Right lobe of liver (tissue), 4 donors: ENCODE measurements around the gene RAB3GAP1.

Source experiments
- POLR2A ChIP-seq: fragments of 450-650 bp; IDR thresholded peaks from one replicate; pipeline ENCODE4 v1.6.1; 2017; ENCODE audit warnings: antibody characterized with exemption, mild to moderate bottlenecking
- TF ChIP-seq, protein P1 (sequence below), 4 donors: fragments of 200-600 bp in 3 of 4; fragments of 450-650 bp in 1 of 4; IDR thresholded peaks; one replicate each; pipeline versions ENCODE4 v1.5.1 to v1.8.0; 2016 to 2022; ENCODE audit warnings: antibody characterized with exemption in 4 of 4, mild to moderate bottlenecking in 2 of 4
- donor health status: DM: no; HTN: no; CAD: no.
- donor health status: DM: no; HTN: no; CAD: no.
- donor health status: DM: no; HTN: yes; CAD: no.

DNA sequence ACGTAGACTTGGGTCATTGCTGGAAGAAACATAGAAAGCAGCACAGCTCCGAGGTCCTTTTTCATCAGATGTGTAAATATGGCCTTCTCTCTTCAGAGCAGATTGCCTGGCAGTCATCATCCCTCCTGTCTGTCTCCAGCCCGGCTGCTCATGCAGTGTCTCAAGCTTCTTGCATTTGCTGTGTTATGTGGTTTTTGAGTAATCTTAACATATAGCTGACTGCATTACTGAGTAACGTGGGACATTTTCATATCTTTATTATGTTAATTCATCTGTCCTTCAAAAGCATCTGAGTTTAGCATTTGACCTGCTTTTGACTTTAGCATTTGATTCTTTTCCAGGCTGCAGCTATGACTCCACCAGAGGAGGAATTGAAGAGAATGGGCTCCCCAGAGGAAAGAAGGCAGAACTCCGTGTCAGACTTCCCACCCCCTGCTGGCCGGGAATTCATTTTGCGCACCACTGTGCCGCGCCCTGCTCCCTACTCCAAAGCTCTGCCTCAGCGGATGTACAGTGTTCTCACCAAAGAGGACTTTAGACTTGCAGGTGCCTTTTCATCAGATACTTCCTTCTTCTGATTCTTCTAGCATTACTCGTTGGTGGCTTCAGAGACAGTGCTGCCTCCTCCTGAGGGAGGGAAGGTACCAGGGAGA, 116.2 kb downstream of the RAB3GAP1 start:
- TF ChIP-seq, protein P1, sequence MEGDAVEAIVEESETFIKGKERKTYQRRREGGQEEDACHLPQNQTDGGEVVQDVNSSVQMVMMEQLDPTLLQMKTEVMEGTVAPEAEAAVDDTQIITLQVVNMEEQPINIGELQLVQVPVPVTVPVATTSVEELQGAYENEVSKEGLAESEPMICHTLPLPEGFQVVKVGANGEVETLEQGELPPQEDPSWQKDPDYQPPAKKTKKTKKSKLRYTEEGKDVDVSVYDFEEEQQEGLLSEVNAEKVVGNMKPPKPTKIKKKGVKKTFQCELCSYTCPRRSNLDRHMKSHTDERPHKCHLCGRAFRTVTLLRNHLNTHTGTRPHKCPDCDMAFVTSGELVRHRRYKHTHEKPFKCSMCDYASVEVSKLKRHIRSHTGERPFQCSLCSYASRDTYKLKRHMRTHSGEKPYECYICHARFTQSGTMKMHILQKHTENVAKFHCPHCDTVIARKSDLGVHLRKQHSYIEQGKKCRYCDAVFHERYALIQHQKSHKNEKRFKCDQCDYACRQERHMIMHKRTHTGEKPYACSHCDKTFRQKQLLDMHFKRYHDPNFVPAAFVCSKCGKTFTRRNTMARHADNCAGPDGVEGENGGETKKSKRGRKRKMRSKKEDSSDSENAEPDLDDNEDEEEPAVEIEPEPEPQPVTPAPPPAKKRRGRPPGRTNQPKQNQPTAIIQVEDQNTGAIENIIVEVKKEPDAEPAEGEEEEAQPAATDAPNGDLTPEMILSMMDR (IDR thresholded peaks at IDR 0.05), result no peak
- TF ChIP-seq POLR2A, result no peak
